ENCODE results near the gene SCN1A. TPM values are rescaled to one million over a fixed set of nuclear protein-coding genes. Genes with fewer than 3 reads are reported as not detected.
"Not testable (repeated sequence)": the region's sequence is repeated elsewhere in the genome, so short reads cannot be mapped to it uniquely, and the experiment has no call there.

SCN1A gene
- total RNA-seq, 2 donors from 2014 or later: not detected

- Mint-ChIP-seq H3K4me3 (no peak overlapping the region), H3K27ac (no peak overlapping the region), H3K9me3 (no peaks in the 10 kb centered on the region), H3K4me1 (no peaks in the 10 kb centered on the region), H3K27me3 (peaks cover 7% of the 10 kb centered on the region), H3K36me3 (ENCODE audit: low read depth) (no peaks in the 10 kb centered on the region)
- ATAC-seq (replicated peaks): no peak
These were observed 16.3 kb upstream of the SCN1A start for GRCh38 chr2:166144071-166144470.

- H3K27me3 Mint-ChIP-seq: peaks cover 17% of the 10 kb centered on the region
- H3K27ac Mint-ChIP-seq: no peak overlapping the region
- no peak for ATAC-seq (replicated peaks)
- no peaks in the 10 kb centered on the region for H3K9me3 Mint-ChIP-seq
- H3K4me1 Mint-ChIP-seq: no peaks in the 10 kb centered on the region
- H3K4me3 Mint-ChIP-seq: no peak overlapping the region
- no peaks in the 10 kb centered on the region for H3K36me3 Mint-ChIP-seq (ENCODE audit: low read depth)
These were observed 13.1 kb upstream of the SCN1A start for GRCh38 chr2:166140932-166141331.

- no peaks in the 10 kb centered on the region for H3K36me3 Mint-ChIP-seq (ENCODE audit: low read depth)
These were observed 12.7 kb upstream of the SCN1A start for GRCh38 chr2:166140475-166140874.

GRCh38 chr2:166139479-166139878, 11.7 kb upstream of the SCN1A start:
- not testable (repeated sequence) for H3K4me3 Mint-ChIP-seq; H3K4me1 Mint-ChIP-seq; H3K9me3 Mint-ChIP-seq; H3K36me3 Mint-ChIP-seq (ENCODE audit: low read depth); ATAC-seq (replicated peaks); H3K27ac Mint-ChIP-seq
- peaks cover 24% of the 10 kb centered on the region for H3K27me3 Mint-ChIP-seq

More at GRCh38 chr2:166140475-166140874, 12.7 kb upstream of the SCN1A start:
- Mint-ChIP-seq H3K27me3 (peaks cover 17% of the 10 kb centered on the region), H3K9me3 (no peaks in the 10 kb centered on the region), H3K4me1 (no peaks in the 10 kb centered on the region), H3K4me3 (no peak overlapping the region), H3K27ac (no peak overlapping the region)
- no peak for ATAC-seq (replicated peaks)

DNA sequence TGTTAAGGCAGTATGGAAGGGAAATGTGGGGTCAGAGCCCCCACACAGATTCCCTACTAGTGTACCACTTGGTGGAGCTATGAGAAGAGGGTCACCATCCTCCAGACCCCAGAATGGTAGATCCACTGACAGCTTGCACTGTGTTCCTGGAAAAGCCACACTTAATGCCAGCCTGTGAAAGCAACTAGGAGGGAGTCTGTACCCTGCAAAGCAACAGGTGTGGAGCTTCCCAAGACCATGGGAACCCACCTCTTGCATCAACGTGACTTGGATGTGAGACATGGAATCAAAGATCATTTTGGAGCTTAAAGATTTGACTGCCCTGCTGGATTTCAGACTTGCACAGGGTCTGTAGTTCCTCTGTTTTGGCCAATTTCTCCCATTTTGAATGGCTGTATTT, 10.8 kb upstream of the SCN1A start:
- H3K4me3 Mint-ChIP-seq: no peak overlapping the region
- H3K9me3 Mint-ChIP-seq: no peaks in the 10 kb centered on the region
- H3K36me3 Mint-ChIP-seq (ENCODE audit: low read depth): no peaks in the 10 kb centered on the region
- ATAC-seq (replicated peaks): no peak
- peaks cover 30% of the 10 kb centered on the region for H3K27me3 Mint-ChIP-seq
- H3K27ac Mint-ChIP-seq: no peak overlapping the region
- H3K4me1 Mint-ChIP-seq: no peaks in the 10 kb centered on the region

- Mint-ChIP-seq H3K9me3 (no peaks in the 10 kb centered on the region), H3K4me1 (no peaks in the 10 kb centered on the region), H3K4me3 (no peak overlapping the region), H3K27me3 (peaks cover 32% of the 10 kb centered on the region), H3K27ac (no peak overlapping the region), H3K36me3 (ENCODE audit: low read depth) (no peaks in the 10 kb centered on the region)
- ATAC-seq (replicated peaks): no peak
These were observed 10.3 kb upstream of the SCN1A start for GRCh38 chr2:166138144-166138543.

- Mint-ChIP-seq H3K9me3 (no peaks in the 10 kb centered on the region), H3K4me3 (no peak overlapping the region), H3K4me1 (no peaks in the 10 kb centered on the region), H3K36me3 (ENCODE audit: low read depth) (no peaks in the 10 kb centered on the region), H3K27me3 (peaks cover 28% of the 10 kb centered on the region), H3K27ac (no peak overlapping the region)
- ATAC-seq (replicated peaks): no peak
These were observed 9.5 kb upstream of the SCN1A start for GRCh38 chr2:166137331-166137730.

DNA sequence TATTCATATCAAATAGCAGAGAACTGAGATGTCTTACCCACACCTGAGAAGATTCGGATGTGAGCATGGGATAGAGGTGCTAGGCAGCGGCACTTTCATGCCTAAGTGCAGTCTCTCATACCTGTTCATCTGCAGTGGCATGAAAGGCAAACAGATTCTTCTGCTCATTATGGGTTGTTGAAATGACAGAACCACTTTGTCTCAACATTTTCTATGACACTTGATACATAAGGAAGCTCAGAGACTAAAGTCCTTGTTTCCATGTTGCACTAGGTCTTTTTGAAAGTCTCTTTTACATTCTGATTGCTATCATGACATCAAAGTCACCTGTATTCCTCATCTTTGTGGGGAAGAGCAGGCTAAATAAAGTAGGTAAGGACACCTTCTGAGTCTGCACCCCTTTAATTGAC, 8.0 kb upstream of the SCN1A start:
- ATAC-seq (replicated peaks): no peak
- Mint-ChIP-seq H3K4me1 (no peaks in the 10 kb centered on the region), H3K4me3 (no peak overlapping the region), H3K36me3 (ENCODE audit: low read depth) (no peaks in the 10 kb centered on the region), H3K9me3 (no peaks in the 10 kb centered on the region), H3K27me3 (peaks cover 34% of the 10 kb centered on the region), H3K27ac (no peak overlapping the region)

DNA sequence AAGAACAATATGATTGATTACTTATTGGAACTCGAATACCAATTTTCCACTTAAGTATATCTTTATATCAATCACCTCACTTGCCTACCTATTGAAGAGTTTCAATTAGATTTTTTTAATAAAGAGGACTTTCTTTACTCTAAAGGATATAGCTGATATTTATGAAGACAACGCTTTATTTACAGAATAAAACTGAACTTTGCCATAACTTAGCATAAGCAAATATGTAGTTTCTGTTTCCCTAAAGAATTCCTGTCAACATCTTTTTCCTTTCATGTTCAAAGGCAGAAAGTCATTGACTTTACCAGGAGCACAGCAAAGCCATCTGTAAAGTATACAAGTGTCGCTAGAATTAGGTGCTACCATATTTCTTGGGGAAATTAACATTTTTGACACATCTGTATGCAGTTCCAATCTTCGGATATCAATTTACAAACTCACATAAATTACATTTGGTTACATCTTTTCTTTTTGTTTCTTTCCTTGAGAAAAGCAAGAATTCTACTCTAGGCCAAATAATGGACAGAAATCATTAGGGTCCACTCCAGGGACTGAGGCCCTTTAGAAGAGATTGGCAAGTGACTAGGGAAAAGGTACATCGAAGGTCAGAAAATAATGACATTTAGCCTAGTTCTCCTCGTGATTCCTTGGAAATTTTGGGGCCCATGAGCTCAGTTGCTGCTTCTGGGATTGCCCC, 7.5 kb upstream of the SCN1A start:
- peaks cover 36% of the 10 kb centered on the region for H3K27me3 Mint-ChIP-seq
- ATAC-seq (replicated peaks): no peak
- no peaks in the 10 kb centered on the region for H3K4me1 Mint-ChIP-seq
- no peaks in the 10 kb centered on the region for H3K36me3 Mint-ChIP-seq (ENCODE audit: low read depth)
- H3K4me3 Mint-ChIP-seq: no peak overlapping the region
- H3K9me3 Mint-ChIP-seq: no peaks in the 10 kb centered on the region
- H3K27ac Mint-ChIP-seq: no peak overlapping the region

GRCh38 chr2:166134252-166135151, 6.7 kb upstream of the SCN1A start:
- Mint-ChIP-seq H3K36me3 (ENCODE audit: low read depth) (no peaks in the 10 kb centered on the region), H3K27ac (no peak overlapping the region), H3K4me3 (no peak overlapping the region), H3K9me3 (no peaks in the 10 kb centered on the region), H3K27me3 (peaks cover 39% of the 10 kb centered on the region), H3K4me1 (no peaks in the 10 kb centered on the region)
- ATAC-seq (replicated peaks): no peak

DNA sequence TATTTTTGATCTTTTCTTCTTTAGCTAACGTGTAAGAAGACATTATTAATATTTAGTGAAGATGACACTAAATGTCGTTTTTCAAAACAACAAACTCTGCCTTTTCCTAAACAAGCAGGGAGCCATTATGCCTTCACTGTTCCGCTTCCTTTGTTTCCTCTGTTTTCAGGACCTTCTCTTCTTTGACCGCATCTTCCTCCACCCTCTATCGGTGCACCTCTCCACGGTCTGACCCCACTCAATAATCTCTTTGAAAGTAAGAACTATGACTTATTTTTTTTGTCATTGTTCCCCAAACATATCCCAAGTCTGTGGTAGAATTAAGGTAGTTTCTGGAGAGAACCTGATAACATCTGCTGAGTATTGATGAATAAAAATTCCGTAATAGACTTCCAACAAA, 5.8 kb upstream of the SCN1A start:
- peaks cover 35% of the 10 kb centered on the region for H3K27me3 Mint-ChIP-seq
- H3K9me3 Mint-ChIP-seq: no peaks in the 10 kb centered on the region
- no peaks in the 10 kb centered on the region for H3K4me1 Mint-ChIP-seq
- ATAC-seq (replicated peaks): no peak
- no peak overlapping the region for H3K4me3 Mint-ChIP-seq
- no peaks in the 10 kb centered on the region for H3K36me3 Mint-ChIP-seq (ENCODE audit: low read depth)
- no peak overlapping the region for H3K27ac Mint-ChIP-seq

- H3K27ac Mint-ChIP-seq: no peak overlapping the region
- no peaks in the 10 kb centered on the region for H3K9me3 Mint-ChIP-seq
- H3K4me1 Mint-ChIP-seq: peaks cover 4% of the 10 kb centered on the region
- ATAC-seq (replicated peaks): no peak
- no peak overlapping the region for H3K4me3 Mint-ChIP-seq
- H3K36me3 Mint-ChIP-seq (ENCODE audit: low read depth): no peaks in the 10 kb centered on the region
- peaks cover 22% of the 10 kb centered on the region for H3K27me3 Mint-ChIP-seq
These were observed 311 bp upstream of the SCN1A start for GRCh38 chr2:166128156-166128505.

DNA sequence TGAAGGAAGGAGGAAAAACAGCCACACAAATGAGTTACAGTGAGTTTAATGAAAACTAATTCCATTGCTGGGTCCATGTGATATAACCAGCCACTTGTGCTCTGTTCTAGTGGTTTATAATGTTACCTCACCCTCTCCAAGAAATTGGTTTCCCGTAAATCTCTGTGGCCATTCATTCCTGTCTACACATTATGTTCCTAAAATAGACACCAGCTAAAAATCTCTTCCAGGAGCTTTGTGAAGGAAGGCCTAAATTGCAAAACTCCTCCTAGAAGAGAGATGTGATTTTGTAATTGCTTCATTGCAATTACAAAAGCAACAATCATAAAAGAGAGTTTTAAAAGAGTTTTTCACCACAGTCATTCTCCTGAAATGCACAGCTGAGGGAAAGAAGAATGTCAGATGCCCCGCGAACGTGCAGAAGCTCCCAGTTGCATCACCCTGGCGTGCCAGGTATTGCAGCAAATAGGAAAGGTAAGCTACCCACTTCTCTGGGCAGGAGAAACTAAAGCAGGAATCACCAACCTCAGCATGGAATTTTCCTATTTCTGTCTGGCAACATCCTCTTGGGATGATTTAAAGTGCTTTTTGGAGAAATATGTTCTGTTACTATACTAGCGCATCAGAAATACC, 1.7 kb downstream of the SCN1A start:
- H3K27ac Mint-ChIP-seq: no peak overlapping the region
- no peak for ATAC-seq (replicated peaks)
- no peaks in the 10 kb centered on the region for H3K36me3 Mint-ChIP-seq (ENCODE audit: low read depth)
- H3K27me3 Mint-ChIP-seq: peaks cover 18% of the 10 kb centered on the region
- no peak overlapping the region for H3K4me3 Mint-ChIP-seq
- no peaks in the 10 kb centered on the region for H3K9me3 Mint-ChIP-seq
- H3K4me1 Mint-ChIP-seq: peaks cover 4% of the 10 kb centered on the region

DNA sequence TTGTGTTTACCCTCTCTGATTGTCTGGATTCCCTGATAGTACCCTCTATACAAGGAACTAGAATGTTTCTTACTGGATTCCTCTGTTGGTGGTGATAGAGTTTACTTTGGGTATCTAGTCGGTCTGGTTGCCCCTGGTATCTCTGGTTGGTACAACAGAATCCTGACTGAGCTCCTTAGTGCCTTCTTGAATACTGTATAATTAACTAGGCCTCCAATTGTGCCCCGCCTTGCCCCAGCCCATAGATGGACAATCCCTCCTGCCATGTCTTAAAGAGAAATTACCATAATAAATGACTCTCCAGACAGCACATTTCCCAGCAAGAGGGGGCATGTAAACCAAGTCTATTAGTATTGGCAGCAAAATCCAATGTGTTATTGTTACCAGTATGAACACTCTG, 2.3 kb downstream of the SCN1A start:
- ATAC-seq (replicated peaks): no peak
- Mint-ChIP-seq H3K4me1 (peaks cover 4% of the 10 kb centered on the region), H3K36me3 (ENCODE audit: low read depth) (no peaks in the 10 kb centered on the region), H3K9me3 (no peaks in the 10 kb centered on the region), H3K27me3 (peaks cover 16% of the 10 kb centered on the region), H3K27ac (no peak overlapping the region), H3K4me3 (no peak overlapping the region)

GRCh38 chr2:166118180-166118579, 9.6 kb downstream of the SCN1A start:
- no peak for ATAC-seq (replicated peaks)
- peaks cover 6% of the 10 kb centered on the region for H3K4me1 Mint-ChIP-seq
- H3K4me3 Mint-ChIP-seq: no peak overlapping the region
- peaks cover 3% of the 10 kb centered on the region for H3K27me3 Mint-ChIP-seq
- H3K36me3 Mint-ChIP-seq (ENCODE audit: low read depth): no peaks in the 10 kb centered on the region
- H3K9me3 Mint-ChIP-seq: no peaks in the 10 kb centered on the region
- no peak overlapping the region for H3K27ac Mint-ChIP-seq
